AML-193 (cell line): ENCODE results near the gene GNB1L.
"Not testable (repeated sequence)": the region's sequence is repeated elsewhere in the genome, so short reads cannot be mapped to it uniquely, and the experiment has no call there.

ENCODE experiments used
- DNase-seq, 2 experiments: peaks; one replicate each; lab custom pipeline; 2025; lab: John Stamatoyannopoulos, UW

GNB1L gene

DNA sequence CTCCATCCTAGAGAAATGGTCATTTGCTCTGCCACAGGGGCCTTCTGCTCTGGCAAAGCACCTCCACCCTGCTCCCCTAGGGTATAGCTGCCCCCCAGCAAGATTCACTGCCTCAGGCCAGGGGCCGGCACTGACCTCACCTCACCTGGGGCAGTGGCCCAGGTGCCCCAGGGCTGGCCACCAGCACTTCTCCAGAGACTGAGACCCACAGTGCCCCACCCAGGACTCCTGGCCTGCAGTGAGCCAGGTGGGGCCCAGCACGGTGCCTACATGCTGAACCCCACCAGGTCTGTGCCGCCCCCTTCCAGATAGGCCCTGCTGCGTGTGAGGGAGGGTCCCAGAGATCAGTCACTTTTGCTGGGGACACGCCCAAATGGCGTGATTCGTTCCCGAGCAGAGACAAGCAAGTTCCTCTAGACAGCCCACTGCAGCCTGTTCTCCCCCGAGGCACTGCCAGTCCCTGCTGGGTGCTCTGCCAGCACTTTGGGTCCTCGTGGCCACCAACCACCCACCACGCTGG, 10.8 kb downstream of the GNB1L start:
- no peak for DNase-seq

DNA sequence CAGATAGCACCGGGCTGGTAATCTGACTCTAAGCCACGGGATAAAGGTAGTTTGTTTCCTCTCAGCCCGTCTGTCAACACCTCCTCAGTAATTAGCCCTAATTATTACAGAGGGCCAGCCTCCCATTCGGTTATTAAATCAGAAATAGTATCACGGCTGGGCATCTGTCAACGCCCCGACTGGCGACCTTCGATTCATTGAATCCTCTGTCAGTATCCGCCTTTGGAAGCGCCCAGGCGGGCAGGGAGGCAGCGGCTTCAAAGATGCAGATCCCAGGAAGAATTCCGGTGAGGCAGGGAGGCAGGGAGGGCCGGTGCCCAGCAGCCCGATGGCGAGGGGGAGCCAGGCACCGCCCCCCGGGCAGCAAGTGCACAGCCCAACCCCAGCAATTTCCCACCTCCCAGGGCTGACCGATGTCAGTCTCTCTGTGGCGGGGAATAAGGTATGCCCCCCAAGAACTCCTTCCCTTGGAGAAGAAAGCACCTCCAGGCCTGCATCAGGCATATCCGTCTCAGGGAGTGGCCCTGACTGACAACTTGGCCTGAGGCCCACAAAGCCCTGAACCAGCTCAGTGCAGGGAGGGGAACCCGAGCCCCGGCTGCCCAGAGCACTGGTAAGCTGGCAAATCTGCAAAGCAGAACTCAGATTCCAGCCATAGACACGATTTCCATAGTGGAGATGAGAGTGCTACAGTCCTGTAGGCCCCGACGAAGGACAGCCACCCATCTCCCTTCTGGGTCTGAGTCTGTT, 11.4 kb downstream of the GNB1L start:
- no peak for DNase-seq

DNA sequence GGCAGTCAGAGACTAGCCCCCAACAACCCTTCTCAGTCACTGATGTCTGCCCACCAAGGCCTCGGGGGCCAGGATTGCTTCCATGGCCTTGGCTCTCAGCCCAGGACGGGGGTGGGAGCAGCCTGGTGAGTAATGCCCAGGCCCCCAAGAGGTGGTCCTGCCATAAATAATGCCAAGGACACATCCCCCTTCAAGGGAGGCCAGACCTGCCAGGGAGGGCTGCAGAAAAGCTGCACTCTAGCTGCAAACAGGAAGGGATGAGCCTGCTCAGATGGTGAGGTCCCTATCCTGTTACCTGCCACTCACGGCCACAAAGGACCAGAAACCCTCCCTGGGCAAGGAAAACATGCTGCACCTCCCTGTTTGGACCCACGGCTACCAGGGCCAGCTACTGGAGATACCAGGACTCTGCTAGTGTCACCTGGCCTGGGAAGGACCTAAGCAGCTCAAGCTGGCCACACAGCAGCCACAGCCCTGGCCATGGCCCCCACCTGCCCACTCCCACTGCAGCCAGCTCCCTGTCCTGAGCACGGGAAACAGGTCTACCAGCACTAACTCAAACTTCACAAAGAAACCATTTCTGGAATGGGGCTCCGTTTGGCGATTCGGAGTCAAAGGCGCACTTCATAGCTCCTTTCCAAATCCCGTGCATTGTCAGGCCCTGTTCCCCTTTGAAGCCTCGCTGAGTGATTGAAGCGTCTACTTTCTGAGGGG, 12.1 kb downstream of the GNB1L start:
- no peak for DNase-seq

DNA sequence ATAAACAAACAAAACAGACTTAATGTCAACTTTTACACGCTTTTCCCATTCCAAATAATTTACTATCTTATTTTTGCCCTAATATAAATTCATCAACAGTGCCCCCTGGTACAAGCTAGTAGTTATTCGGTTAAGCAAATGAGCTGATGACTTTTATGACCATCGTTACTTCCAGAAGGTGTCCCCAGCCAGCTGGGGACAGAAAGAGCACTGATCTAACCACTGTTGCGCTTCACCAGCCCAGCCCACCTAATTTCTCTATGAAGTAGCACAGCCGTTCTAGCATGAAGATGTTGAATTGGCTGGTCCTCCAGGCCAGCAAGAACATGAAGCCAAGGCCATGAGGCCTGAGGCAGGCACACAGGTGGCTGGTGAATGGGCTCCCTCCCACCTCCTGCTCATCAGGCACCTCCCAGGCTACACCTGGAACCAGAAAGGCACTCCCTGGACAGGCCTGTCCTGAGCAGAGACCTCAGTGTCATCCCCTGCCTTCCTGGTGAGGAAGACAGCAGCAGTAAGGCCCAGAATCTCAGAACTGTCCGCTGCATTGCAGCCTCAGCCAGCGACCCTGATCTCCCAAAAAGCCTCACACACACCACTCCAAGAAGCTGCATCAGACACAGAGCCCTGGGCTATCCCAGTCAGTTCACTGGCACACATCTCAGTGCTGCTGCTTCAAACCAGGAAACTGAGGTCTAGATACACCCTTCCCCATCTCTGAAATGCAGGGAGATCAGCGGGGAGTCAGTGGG, 12.9 kb downstream of the GNB1L start:
- DNase-seq, result no peak

DNA sequence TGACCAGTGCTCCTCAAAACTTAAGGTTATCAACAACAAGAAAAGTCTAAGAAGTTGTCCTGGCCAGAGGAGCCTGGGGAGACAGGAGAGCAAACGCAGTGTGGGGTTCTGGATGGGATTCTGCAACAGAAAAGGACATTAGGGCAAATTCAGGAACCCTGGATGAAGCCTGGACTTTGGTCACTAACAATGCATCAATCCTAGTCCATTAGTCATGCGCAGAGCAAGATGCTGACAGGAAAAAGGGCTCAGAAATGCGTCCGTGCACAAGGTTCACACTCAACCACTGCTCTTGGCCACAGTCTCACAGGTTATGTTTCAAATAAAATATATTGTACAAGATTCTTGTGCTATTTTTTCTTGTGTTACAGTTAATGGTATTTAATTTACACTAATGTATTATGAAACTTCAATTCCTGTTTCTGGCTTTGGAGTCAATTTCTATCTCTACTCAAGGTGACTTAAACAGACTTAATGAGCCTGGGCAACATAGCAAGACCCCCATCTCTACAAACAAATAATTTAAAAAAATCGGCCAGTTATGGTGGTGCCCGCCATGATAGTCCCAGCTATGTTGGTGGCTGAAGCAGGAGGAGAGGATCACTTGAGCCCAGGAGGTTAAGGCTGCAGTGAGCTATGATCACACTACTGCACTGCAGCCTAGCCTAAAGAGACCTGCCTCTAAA, 13.6 kb downstream of the GNB1L start:
- no peak for DNase-seq

DNA sequence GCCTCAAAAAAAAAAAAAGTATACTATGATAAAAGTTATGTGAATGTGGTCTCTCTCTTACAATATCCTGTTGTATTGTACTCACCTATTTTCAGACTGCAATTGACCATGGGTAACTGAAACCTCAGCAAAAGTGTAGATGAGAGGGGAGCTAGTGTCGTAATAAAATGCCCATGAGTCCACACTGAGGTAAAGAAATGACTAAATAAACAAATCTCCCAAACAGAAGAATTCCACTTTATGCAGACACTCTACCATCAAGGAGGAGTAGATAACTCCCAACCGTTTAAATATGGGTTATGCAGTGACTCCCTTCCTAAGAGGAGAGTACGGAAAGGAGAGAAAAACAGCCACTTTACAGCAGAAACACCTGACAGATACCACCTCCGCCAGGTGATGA, 14.6 kb downstream of the GNB1L start:
- no peak for DNase-seq

DNA sequence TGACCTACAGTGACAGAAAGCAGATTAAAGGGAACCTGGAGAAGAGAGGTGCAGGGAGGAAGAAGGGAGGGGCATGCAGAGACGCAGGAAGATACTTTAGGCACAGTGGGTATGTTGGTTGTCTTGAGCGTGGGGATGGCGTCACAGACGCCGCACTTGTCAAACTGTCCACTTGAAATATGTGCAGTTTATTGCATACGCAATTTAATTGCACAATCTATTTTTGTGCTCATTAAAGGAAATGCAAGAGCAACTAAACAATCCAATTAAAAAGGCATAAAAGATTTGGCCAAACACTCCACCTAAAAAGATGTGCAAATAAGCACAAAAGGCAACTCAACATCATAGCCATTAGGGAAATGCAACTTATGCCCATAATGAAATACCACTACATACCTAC, 16.8 kb downstream of the GNB1L start:
- no peak for DNase-seq

DNA sequence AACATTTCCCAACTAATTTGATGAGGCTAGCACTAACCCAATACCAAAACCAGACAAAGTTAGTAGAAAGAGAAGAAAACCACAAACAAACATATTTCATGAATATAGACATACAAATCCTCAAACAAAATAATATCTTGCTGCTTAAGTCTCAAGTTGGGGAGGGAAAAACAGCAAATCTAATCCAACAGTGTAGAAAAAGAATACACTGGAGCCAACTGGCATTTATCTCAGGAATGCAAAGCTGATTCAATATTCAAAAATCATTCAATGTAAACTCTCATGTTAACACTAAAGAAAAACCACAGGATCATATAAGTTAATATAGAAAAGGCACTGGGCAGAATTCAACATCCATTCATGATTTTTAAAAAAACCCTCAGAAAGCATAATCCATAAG, 18.2 kb downstream of the GNB1L start:
- DNase-seq, result no peak

DNA sequence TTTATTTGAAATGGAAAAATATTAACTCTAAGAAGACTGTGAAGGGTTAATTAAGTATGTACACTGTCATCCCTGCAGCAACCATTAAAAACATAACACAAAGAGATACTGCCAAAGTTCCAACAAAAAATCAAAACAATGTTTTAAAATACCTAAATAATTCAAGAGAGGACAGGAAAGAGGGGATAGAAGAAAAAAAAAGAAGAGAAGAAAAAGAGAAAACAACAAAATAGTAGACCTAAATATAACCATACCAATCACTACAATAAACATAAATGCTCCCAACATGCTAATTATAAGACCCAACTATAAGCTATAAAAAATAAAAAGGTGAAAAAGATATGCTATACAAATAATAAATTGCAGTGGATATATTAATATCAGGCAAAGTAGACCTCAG, 20.1 kb downstream of the GNB1L start:
- DNase-seq, result no peak

DNA sequence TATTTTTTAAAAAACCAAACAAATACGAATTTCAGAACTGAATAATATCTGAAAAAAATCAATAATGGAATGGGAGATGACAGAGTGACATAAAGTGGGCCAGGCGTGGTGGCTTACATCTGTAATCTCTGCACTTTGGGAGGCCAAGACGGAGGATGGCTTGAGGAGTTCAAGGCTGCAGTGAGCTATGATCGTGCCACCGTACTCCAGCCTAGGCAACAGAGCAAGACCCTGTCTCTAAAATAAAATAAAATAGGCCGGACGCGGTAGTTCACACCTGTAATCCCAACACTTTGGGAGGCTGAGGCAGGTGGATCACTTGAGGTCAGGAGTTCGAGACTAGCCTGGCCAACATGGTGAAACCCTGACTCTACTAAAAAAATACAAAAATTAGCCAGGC, 21.3 kb downstream of the GNB1L start:
- not testable (repeated sequence) for DNase-seq

DNA sequence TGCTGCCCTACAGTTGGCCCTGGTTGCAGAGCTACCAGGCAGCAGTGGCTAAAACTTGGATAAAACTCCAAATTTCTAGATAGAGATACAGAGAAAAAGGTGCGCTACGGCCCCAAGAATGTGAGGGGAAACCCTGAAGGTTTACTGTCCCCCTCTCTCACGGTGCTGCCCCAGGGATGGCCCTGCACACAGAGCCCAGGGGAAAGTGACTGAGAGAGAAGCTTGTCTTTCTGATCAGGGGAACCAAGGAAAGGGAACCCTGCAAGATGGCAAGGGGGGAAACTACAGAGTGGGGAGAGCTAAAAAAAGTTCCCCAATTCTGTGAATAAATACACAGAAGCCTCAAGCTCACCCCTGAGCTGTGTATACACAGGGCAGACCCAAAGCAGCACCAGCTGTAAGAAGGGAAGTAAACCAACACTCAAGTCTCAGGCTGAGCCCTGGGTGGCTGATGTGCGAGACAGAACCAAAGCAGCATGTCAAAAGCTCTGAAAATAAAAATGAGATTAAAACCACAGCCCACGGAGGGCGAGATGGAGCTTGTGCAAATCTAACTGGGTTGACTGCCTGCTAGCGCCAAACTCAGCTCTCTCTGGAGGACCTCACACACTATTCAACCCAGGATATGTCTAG, 22.1 kb downstream of the GNB1L start:
- DNase-seq, result no peak

DNA sequence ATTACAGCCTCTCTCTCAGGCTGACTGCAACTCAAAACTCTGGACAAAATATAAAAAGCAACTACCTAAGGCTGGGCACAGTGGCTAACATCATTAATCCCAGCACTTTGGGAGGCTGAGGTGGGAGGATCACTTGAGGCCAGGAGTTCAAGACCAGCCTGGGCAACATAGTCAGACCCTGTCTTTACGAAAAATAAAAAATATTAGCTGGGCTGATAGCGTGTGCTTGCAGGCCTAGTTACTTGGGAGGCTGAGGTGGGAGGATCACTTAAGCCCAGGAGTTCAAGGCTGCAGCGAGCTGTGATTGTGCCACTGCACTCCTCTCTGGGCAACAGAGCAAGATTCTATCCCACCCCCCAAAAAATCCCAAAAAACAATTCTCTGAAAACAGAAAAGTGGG, 22.7 kb downstream of the GNB1L start:
- not testable (repeated sequence) for DNase-seq

DNA sequence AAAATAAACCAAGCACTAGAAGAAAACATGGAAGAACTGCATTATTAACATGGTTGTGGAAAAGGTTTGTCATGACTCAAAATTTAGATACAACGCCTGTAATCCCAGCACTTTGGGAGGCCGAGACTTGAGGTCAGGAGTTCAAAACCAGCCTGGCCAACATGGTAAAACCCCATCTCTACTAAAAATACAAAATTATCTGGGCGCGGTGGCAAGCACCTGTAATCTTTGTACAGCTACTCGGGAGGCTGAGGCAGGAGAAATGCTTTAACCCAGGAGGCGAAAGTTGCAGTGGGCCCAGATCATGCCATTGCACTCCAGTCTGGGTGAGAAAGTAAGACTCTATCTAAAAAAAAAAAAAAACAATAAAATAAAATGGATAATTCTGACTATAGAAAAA, 23.7 kb downstream of the GNB1L start:
- DNase-seq, result no peak

DNA sequence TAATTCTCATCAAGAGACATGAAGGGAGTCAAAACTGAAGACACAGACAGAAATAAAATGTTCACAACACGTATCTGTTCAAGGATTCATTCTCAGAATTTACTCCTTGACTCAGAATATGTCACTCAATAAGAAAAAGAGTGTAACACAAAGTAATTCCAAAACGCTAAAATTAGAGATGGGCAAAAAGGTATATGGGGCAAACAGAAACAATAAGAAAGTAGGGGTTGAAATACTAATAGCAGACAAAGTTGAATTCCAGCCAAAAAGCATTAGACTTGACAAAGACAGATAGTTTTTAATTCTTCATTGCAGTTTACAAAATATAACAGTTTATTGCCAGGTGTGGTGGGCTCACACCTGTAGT, 26.7 kb downstream of the GNB1L start:
- DNase-seq, result no peak

DNA sequence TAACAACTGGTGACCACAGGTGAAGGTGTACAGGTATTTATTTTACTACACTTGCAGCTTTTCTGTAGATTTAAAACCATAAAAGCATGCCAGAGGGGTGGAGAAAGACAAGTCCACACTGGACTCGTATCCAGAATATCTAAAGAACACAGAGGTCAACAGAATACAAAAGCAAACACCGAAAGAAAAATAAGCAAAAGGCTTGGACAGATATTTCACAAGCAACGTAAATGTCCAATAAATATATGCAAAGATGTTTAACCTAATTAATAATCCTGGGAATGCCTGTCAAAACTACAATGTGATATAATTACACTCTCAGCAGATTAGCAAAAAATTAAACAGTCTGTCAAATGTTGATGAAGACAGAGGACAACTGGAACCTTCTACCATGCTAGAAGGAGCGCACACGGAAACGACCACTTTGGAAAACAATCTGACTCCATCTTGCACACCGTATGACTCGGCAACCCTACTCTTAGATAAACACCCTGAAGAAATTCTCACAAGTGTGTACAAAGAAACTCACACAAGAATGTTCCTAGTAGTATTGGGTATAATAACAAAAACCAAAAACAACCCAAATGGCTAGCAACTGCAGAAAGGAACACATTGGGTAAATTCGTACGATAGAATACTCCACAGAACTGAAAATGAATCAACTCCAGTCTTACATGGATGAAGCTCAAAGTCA, 27.2 kb downstream of the GNB1L start:
- DNase-seq, result no peak

DNA sequence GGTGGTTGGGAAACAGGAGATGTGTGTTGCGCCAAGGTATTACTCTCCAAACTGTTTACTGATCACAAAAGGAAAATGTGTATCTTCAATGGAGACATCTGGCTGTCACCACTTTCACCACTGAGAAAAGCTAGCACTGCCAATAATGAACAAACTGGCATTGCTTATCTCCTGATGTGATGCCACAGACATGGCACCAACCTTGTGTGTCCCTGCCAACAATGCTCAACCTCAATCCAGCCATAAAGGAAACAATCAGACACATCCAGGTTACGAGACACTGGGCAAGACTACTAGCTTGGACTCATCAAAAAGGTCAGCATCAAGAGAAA, 28.1 kb downstream of the GNB1L start:
- DNase-seq, result no peak

DNA sequence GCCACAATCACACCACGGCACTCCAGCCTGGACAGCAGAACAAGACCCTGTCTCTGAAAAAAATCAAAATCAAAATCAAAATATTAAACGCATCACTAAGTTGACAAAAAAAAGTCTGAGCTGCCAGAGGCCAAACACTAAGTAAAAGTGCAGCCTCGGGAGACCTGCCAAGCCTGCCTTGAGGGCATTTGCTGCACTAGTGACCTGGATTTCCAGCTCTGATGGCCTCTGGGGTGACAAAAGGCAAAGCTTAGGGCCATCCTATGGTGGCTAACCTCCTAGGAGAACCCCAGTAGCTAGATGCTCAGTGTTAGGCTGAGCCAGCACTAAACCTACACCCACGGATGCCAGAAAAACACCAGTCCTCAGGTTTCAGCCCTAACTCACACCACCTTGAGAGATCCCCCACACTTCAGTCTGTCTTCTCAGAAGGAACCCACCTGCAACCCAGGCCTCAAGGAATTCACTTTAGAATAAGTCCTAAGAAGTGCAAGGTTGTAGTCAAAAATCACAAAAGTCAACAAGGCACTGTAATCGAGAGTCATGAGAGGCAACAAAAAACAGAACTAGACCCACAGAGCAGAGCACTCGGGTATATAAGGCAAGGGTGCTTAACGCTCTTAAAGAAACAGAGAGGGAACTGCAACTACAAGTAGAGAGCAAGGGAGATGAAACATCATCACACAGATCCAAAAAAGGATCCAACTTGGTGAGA, 28.6 kb downstream of the GNB1L start:
- DNase-seq, result no peak

DNA sequence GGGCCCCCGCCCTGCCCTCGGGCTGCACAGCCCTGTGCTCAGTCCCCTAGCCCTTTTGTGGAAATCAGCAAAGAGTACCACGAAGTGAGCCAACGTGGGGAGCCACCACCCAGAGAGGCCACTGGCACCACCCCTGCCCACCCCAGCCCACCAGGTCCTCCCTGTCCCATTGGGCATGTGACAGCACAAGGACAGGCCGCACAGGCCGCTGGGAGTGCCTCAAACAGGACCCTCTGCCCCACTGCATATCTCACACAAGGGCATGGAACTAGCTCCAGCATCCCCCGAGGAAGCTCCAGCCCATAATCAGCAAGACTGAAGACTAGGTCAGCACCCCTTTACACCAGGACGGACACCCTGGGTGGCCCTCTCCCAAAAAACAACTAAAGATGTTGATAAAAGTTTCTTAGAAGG, 29.7 kb downstream of the GNB1L start:
- DNase-seq, result no peak

DNA sequence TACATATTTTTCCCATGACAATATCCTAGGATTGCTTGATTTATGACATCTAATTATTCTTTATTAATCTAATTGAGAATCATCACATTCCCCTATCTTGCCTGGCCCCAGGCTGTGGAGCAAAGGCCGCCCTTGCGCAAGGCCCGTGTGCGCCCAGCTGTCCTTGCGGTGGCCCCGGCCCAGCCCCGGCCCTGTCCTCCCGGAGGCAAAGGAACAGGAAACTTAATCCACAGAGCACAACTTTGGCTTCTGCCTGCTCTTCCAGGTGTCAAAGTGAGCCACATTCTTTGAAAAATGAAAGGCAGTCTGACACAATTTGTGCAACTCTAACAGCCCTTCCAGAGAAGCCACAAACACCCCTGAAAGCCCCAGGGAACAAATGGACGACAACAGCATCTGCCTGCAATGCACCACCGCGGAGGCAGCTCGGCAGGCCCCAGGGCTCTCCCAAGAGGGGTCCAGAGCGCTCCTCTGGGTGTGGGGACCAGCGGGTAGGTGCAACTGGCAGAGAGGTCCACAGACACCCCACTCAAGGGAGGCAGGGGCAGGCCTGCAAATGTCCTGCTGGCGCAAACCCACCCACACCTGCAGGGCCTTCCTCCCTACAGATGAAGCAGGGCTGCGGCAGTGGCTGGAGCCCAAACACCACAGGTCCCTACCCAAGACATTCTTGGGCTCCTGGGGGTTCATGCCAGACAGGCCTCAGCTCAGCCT, 30.3 kb downstream of the GNB1L start:
- no peak for DNase-seq

DNA sequence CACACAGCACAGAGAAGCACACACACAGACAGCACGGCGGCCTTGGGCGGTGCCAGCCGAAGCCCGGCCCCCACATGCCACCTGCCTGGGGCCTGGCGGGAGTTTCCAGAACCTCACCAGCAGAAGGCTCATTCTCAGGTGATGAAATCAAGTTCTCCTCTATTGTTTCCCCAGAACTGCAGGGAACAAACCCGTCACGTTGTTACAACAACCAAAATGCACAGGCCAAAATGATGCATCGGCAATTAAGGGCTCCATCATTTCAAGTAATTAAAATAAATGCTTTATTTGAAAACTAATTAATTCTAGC, 30.8 kb downstream of the GNB1L start:
- no peak for DNase-seq
